Activated naive CD4-positive, alpha-beta T cell treated with anti-CD3 and anti-CD28 coated beads, Interleukin-2, amount 10 ng/mL, durations not matched to agents 7 days and 5 days (primary cell): ENCODE measurements around the gene DCTN2.

Experiments
- CTCF ChIA-PET: fragments of 350-600 bp; sonication (Branson Sonifier 250); formaldehyde crosslinking; loops from one replicate; lab custom pipeline; 2021; ENCODE audit warnings: antibody characterized with exemption; lab: Charles Lee
- DNase-seq: peaks from one replicate; pipeline ENCODE4 v3.0.0-alpha.2; 2020
- H3K27ac Mint-ChIP-seq: one replicate; pipeline ENCODE4 v1.8.0; 2021; ENCODE audit warnings: mild to moderate bottlenecking, moderate library complexity, mixed read lengths
- H3K27me3 Mint-ChIP-seq: one replicate; pipeline ENCODE4 v1.8.0; 2021; ENCODE audit warnings: mild to moderate bottlenecking, mixed read lengths
- H3K36me3 Mint-ChIP-seq: one replicate; pipeline ENCODE4 v1.8.0; 2021; ENCODE audit warnings: mixed read lengths
- H3K4me1 Mint-ChIP-seq: one replicate; pipeline ENCODE4 v1.8.0; 2021; ENCODE audit warnings: mixed read lengths
- H3K4me3 Mint-ChIP-seq: one replicate; pipeline ENCODE4 v1.8.0; 2021; ENCODE audit warnings: mild to moderate bottlenecking, moderate library complexity, mixed read lengths
- H3K9me3 Mint-ChIP-seq: one replicate; pipeline ENCODE4 v1.8.0; 2021; ENCODE audit warnings: mixed read lengths

The DCTN2 gene

DNA sequence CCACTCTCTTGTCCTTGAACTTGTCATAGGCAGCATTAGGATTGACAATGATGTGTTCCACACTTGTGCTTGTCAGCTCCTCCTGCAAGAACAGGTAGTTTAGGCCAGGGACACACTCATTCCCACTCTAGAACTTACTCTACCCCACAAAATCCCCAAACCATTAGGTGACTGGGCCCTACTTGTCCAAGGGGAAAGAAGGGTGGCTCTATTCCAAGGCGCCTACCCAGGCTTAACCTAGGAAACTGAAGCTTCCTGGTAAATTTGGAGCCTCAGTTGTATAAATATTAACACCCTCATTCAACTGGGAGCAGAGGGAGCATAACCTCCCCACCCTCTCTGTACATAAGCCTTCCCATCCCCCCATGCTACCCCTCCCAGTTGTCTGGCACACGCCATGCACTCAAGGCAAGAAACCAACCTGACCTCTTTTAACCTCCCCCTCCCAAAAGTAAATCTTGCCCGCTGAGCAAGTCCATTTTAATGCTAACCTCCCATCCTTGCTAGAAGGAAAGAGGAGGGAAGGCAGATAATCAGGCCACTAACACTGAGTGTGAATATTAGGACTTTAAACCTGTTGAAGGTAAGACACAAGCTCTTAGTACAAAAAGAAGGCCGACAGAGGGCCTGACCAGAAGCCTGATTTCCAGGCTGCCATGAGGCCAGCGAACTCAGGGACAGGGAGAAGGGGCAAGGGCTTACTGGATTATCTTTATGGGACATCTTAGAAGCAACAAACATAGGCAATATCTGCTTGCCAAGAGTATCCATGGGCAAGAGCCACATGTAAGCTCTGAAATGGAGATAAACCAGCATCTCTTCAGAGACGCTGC lies 11.0 kb downstream of the DCTN2 start:
- Mint-ChIP-seq H3K27ac (peak overlapping the region; percentile 67), H3K36me3 (peaks cover 43% of the 10 kb centered on the region), H3K4me1 (peaks cover 3% of the 10 kb centered on the region), H3K27me3 (no peaks in the 10 kb centered on the region), H3K4me3 (no peak overlapping the region), H3K9me3 (no peaks in the 10 kb centered on the region)
- no peak for DNase-seq
- CTCF ChIA-PET = no interaction called here

DNA sequence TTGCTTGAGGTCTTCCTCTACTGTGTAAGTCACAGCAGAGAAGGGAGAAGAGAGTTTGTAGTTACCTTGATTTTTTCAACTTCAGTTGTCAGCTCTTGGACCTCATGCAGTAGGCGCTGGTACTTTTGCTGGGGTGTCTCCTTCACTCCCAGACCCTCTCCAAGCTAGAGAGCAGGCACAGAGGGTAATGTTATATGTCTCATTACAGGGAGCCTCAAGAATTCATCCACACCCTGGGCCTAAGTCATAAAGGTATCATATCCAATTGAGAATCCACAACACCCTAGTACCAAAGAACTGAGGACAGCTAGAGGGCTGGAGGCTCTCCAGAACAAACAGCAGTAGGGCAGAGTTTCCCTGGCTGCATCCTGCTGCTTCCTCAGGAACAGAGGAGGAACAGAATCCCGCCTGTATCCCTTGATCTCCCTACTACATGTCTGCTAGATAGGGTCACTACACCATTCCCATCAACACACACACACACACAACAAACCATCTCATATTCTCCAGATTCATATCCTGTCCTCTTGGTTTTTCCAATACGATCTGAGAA lies 11.9 kb downstream of the DCTN2 start:
- Mint-ChIP-seq H3K4me1 (peaks cover 3% of the 10 kb centered on the region), H3K27ac (no peak overlapping the region), H3K9me3 (no peaks in the 10 kb centered on the region), H3K27me3 (no peaks in the 10 kb centered on the region), H3K4me3 (no peak overlapping the region), H3K36me3 (peaks cover 45% of the 10 kb centered on the region)
- DNase-seq = no peak
- CTCF ChIA-PET = interaction anchor here (1.3 to 2.2 kb wide), 2 partner anchors 11 to 17 kb away, joined by 3 to 6 read pairs; no protein-coding TSS in a partner anchor

DNA sequence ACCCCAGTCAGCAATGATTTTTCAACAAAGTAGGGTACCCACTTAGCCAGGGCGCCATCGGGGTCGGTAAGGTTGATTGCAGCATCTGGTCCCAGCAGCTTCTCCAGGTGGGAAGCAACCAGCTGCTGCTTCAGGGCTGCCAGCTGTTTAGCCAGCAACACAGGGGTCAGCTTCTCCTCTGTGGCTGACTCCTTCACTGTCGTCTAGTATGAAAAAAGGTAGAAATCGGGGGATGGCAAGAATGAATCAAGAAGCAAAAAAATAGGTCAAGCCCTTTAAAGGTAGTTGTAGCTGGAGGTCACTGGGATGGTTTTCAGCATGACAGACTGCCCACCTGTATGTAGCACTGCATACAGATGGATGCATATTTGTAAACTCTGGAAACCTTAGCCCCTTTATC lies 12.7 kb downstream of the DCTN2 start:
- Mint-ChIP-seq H3K4me3 (no peak overlapping the region), H3K27me3 (no peaks in the 10 kb centered on the region), H3K9me3 (no peaks in the 10 kb centered on the region), H3K27ac (no peak overlapping the region), H3K36me3 (peaks cover 51% of the 10 kb centered on the region), H3K4me1 (peaks cover 3% of the 10 kb centered on the region)
- no peak for DNase-seq
- CTCF ChIA-PET = interaction anchor here (1.3 to 2.2 kb wide), 2 partner anchors 10 to 18 kb away, joined by 3 to 6 read pairs; no protein-coding TSS in a partner anchor

DNA sequence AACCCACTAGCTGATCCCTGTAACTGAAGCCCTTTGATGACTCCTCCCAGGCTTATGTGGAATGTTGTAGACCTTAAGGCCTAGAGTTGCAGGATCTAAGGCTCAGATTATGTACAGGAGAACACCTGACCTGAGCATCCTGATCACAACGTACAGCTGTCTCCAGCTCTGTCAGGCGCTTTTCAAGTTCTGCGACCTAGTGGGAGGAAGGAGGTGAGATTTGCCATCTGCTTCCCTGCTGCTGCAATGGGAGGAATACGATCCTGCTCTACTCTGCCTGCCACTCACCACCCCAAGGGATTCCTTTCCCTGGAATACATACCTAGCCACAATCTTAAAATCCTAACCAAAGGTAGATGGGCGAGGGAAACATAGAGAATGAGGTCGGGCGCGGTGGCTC lies 13.9 kb downstream of the DCTN2 start:
- no peaks in the 10 kb centered on the region for H3K27me3 Mint-ChIP-seq
- H3K4me1 Mint-ChIP-seq = peaks cover under 1% of the 10 kb centered on the region
- CTCF ChIA-PET = interaction anchor here (1.3 to 2.2 kb wide), 2 partner anchors 9 to 50 kb away, joined by 3 to 6 read pairs; no protein-coding TSS in a partner anchor
- no peak overlapping the region for H3K27ac Mint-ChIP-seq
- H3K36me3 Mint-ChIP-seq = peaks cover 50% of the 10 kb centered on the region
- no peaks in the 10 kb centered on the region for H3K9me3 Mint-ChIP-seq
- no peak for DNase-seq
- no peak overlapping the region for H3K4me3 Mint-ChIP-seq

DNA sequence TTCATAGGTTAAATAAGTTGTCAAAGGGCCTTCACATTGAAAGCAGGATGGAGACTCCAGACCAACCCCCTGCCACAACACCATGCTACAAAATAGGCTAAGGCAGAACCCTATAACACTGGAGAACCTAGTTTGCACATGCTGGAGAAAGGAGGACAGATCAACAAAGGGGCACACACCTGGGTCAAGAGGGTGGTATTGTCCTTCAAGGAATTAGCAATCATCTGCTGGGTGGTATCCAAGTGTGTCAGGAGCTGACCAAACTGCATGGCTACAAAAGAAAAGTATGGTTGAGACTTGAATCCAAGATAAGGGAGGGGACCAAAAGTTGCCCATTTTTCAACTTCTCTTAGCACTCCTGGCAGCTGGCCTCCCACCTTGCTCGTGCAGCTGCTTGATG lies 15.2 kb downstream of the DCTN2 start:
- H3K36me3 Mint-ChIP-seq = peaks cover 51% of the 10 kb centered on the region
- CTCF ChIA-PET = interaction anchor here (0.6 to 1.3 kb wide), 3 partner anchors 14 to 51 kb away, joined by 3 read pairs; no protein-coding TSS in a partner anchor
- no peak overlapping the region for H3K27ac Mint-ChIP-seq
- peaks cover 3% of the 10 kb centered on the region for H3K4me1 Mint-ChIP-seq
- DNase-seq = no peak
- no peaks in the 10 kb centered on the region for H3K27me3 Mint-ChIP-seq
- no peak overlapping the region for H3K4me3 Mint-ChIP-seq
- no peaks in the 10 kb centered on the region for H3K9me3 Mint-ChIP-seq

DNA sequence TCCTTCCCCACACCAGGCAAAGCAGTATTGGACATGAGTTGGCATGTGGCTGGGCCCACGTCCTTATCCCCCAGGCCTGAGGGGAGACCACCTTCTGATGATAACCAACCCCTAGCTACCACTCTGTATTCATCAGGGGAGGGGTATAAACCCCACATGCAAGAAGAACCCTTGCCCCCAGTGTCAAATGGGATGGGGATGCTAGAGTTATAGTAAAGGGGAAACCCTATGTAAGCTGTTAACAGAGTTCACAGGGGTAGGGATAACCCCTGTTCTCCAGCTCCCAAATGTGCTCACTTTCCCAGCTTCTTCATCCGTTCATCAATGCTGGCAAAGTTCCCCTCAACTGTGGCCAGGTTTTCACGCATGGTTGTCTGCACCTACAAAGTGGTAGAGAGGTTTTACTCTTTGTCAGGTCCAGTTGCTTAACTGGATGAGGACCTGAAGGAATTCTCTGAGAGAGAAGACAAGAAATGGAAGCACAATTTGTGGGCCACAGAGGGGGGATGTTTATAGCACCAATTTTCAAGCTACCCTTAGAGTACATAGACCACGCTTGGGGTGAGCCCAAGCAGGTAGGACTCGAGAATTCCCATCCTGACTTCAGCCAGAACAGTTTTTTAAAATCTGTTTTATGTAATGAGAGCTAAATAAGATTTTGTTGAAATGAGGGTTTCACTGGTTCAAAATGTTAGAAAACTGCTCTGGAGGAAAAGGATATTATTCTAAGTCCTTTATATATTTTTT lies 16.4 kb downstream of the DCTN2 start:
- DNase-seq = no peak
- Mint-ChIP-seq H3K27me3 (no peaks in the 10 kb centered on the region), H3K4me1 (peaks cover 7% of the 10 kb centered on the region), H3K27ac (no peak overlapping the region), H3K4me3 (no peak overlapping the region), H3K36me3 (peaks cover 46% of the 10 kb centered on the region), H3K9me3 (no peaks in the 10 kb centered on the region)
- CTCF ChIA-PET = interaction anchor here (1.0 kb wide), 2 partner anchors 22 to 56 kb away, joined by 3 read pairs; no protein-coding TSS in a partner anchor

DNA sequence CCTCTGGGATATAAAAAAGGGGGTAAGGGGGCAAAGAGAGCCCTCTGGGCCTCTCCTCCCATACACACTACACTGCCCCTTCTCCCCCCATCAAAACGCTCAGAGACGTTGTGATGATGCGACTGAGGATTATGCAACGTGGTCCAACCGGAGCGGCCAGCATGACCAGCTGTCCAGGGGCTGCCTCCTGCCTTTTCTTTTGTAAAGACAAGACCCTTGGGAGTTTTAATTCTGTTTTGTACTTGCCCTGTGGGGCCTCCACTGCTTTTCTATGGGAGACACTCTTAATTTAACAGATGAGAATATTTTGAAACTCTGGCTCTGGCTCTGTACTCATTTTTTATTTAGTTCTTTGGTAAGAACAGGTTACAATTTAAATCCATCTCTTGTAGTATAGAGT lies 17.2 kb downstream of the DCTN2 start:
- DNase-seq = no peak
- no peaks in the 10 kb centered on the region for H3K9me3 Mint-ChIP-seq
- no peaks in the 10 kb centered on the region for H3K27me3 Mint-ChIP-seq
- peaks cover 45% of the 10 kb centered on the region for H3K36me3 Mint-ChIP-seq
- CTCF ChIA-PET = interaction anchor here (1.0 kb wide), 1 partner anchor 23 kb away, joined by 3 read pairs; no protein-coding TSS in a partner anchor
- peaks cover 13% of the 10 kb centered on the region for H3K4me1 Mint-ChIP-seq
- no peak overlapping the region for H3K4me3 Mint-ChIP-seq
- peak overlapping the region; percentile 50 for H3K27ac Mint-ChIP-seq

DNA sequence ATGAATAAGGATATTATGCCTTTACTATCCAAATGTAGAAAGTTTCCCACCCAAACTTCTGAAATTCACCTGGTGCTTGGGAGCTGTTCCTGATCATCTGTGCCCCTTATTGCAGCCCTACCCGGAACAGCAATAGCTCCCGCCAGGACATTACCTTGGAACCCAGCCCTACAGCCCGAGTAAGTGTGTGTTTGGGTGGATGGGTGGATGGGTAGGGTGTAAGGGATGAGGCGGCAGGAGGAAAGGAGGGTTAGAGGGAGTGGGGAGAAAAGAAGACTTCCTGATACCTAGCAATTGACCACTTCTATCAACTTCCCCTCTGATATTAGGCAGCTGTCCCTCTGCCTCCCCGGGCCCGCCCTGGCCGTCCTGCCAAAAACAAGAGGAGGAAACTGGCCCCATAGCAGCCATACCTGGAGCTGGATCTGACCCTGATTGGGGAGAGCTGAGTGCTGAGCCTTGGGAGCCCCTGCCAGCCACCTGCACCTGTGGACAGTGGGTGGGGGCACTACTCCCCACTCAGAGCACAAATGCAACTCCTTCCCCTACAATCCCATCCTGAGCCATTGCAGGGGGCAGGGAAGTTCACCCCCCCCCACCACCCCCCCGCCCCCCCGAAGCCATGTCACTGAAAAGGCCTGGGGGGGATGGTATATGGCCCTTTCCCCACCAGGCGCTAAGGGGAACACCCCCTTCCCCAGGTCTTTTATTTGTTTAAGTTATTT lies 18.0 kb downstream of the DCTN2 start:
- no peaks in the 10 kb centered on the region for H3K9me3 Mint-ChIP-seq
- no peak overlapping the region for H3K4me3 Mint-ChIP-seq
- no peak for DNase-seq
- CTCF ChIA-PET = interaction anchor here (1.0 kb wide), 1 partner anchor 23 kb away, joined by 3 read pairs; no protein-coding TSS in a partner anchor
- peaks cover 45% of the 10 kb centered on the region for H3K36me3 Mint-ChIP-seq
- no peaks in the 10 kb centered on the region for H3K27me3 Mint-ChIP-seq
- peaks cover 21% of the 10 kb centered on the region for H3K4me1 Mint-ChIP-seq
- no peak overlapping the region for H3K27ac Mint-ChIP-seq

DNA sequence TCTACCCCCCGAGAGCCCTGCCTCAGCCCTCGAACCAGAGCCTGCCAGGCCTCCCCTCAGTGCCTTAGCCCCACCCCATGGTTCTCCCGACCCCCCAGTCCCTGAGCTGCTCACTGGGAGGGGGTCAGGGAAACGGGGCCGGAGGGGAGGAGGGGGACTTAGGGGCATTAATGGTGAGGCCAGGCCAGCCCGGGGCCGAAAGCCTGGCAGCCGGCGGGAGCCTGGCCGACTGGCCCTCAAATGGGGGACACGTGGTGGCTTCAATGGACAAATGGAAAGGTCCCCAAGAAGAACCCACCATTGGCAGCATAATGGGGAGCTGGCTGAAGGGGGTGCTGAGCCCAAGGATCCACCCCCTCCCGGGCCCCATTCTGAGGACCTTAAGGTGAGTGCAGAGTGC lies 18.8 kb downstream of the DCTN2 start:
- no peak overlapping the region for H3K4me3 Mint-ChIP-seq
- H3K9me3 Mint-ChIP-seq = no peaks in the 10 kb centered on the region
- CTCF ChIA-PET = no interaction called here
- H3K27me3 Mint-ChIP-seq = no peaks in the 10 kb centered on the region
- DNase-seq = no peak
- H3K4me1 Mint-ChIP-seq = peaks cover 29% of the 10 kb centered on the region
- H3K27ac Mint-ChIP-seq = peak overlapping the region; percentile 47
- peaks cover 46% of the 10 kb centered on the region for H3K36me3 Mint-ChIP-seq

DNA sequence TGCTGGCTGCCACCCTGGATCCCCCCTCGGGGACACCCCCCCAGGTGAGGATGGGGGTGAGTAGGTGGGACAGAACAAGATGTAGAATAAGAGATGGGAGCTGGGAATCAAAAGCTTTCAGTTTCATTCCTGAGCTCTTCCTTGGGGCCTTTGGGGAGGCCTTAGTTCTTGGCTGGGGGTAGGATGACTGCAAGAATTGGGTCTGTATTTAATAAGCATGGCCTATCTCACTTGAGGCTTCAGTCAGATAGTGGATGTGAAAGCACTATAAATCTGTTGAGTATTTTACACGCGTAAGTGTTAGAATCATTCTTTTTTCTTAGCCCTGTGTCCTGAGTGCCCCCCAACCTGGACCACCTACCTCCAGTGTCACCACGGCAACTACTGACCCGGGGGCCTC lies 19.8 kb downstream of the DCTN2 start:
- Mint-ChIP-seq H3K4me3 (no peak overlapping the region), H3K9me3 (no peaks in the 10 kb centered on the region), H3K27me3 (peaks cover 2% of the 10 kb centered on the region), H3K4me1 (peaks cover 32% of the 10 kb centered on the region), H3K36me3 (peaks cover 47% of the 10 kb centered on the region), H3K27ac (no peak overlapping the region)
- CTCF ChIA-PET = no interaction called here
- DNase-seq = no peak

DNA sequence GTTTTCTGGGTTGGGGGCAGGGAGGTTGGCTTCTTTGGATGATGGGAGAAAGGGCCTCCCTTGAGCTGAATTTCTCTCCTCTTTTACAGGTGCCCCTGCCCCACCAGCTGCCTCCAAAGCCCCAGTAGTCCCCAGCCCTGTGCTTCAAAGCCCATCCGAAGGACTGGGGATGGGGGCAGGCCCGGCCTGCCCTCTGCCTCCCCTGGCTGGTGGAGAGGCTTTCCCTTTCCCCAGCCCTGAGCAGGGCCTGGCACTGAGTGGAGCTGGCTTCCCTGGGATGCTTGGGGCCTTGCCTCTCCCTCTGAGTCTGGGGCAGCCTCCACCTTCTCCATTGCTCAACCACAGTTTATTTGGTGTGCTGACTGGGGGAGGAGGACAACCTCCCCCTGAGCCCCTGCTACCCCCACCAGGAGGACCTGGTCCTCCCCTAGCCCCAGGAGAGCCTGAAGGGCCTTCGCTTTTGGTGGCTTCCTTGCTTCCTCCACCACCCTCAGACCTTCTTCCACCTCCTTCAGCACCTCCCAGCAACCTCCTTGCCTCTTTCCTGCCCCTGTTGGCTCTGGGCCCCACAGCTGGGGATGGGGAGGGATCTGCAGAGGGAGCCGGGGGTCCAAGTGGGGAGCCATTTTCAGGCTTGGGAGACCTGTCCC lies 20.4 kb downstream of the DCTN2 start:
- Mint-ChIP-seq H3K27me3 (peaks cover 5% of the 10 kb centered on the region), H3K27ac (peak overlapping the region; percentile 52), H3K4me3 (no peak overlapping the region), H3K4me1 (peaks cover 38% of the 10 kb centered on the region), H3K36me3 (peaks cover 41% of the 10 kb centered on the region), H3K9me3 (no peaks in the 10 kb centered on the region)
- CTCF ChIA-PET = no interaction called here
- no peak for DNase-seq

DNA sequence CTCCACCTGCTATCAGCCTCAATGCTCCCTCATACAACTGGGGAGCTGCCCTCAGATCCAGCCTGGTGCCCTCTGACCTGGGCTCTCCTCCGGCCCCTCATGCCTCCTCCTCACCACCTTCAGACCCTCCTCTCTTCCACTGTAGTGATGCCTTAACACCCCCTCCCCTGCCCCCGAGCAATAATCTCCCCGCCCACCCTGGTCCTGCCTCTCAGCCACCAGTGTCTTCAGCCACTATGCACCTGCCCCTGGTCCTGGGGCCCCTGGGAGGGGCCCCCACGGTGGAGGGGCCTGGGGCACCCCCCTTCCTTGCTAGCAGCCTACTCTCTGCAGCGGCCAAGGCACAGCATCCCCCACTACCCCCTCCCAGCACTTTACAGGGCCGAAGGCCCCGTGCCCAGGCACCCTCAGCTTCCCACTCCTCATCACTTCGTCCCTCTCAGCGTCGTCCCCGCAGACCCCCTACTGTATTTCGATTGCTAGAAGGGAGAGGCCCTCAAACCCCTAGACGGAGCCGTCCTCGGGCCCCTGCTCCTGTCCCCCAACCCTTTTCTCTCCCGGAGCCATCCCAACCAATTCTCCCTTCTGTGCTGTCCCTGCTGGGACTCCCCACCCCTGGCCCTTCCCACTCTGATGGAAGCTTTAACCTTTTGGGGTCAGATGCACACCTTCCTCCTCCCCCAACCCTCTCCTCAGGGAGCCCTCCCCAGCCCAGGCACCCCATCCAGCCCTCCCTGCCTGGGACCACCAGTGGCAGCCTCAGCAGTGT lies 21.2 kb downstream of the DCTN2 start:
- H3K27me3 Mint-ChIP-seq = peaks cover 5% of the 10 kb centered on the region
- CTCF ChIA-PET = no interaction called here
- no peak overlapping the region for H3K27ac Mint-ChIP-seq
- H3K9me3 Mint-ChIP-seq = no peaks in the 10 kb centered on the region
- H3K4me3 Mint-ChIP-seq = no peak overlapping the region
- H3K4me1 Mint-ChIP-seq = peaks cover 46% of the 10 kb centered on the region
- peaks cover 34% of the 10 kb centered on the region for H3K36me3 Mint-ChIP-seq
- no peak for DNase-seq
